A673 (cell line): ENCODE data around the gene NINJ2. TPM values are rescaled to one million over a fixed set of nuclear protein-coding genes. Genes with fewer than 3 reads are reported as not detected.

Experiments used
- BruUV-seq: library from RNA; stranded (reverse); fragments of 400-500 nt; replicated peaks from 2 replicates; lab custom pipeline; 2021; lab: Mats Ljungman, UMichigan
- CTCF ChIA-PET: fragments of 300-600 bp; sonication (Branson Sonifier 250); formaldehyde crosslinking; loops from one replicate; lab custom pipeline; 2022; ENCODE audit warnings: antibody characterized with exemption; lab: Charles Lee
- POLR2A ChIA-PET: fragments of 300-600 bp; sonication (Branson Sonifier 250); formaldehyde crosslinking; loops from one replicate; lab custom pipeline; 2022; ENCODE audit warnings: antibody characterized with exemption; ENCODE audit not compliant: low non-redundant PET; lab: Charles Lee
- DNase-seq: peaks from one replicate; pipeline ENCODE4 v3.0.0-alpha.2; 2015; ENCODE audit warnings: low spot score
- H3K27ac ChIP-seq: fragments of 200-600 bp; sonication (generic); 2 replicates; pipeline ENCODE4 v1.5.1; 2016; ENCODE audit warnings: mixed run types, low read depth, mild to moderate bottlenecking, mixed read lengths, antibody characterized with exemption, low read length; ENCODE audit not compliant: poor library complexity, severe bottlenecking
- H3K27me3 ChIP-seq: fragments of 200-600 bp; sonication (generic); replicated peaks from 2 replicates; pipeline ENCODE4 v1.6.1; 2017; ENCODE audit warnings: mixed run types, low read depth, mild to moderate bottlenecking, mixed read lengths, antibody characterized with exemption, low read length; ENCODE audit not compliant: insufficient read depth, poor library complexity
- H3K36me3 ChIP-seq: fragments of 200-600 bp; sonication (generic); 2 replicates; pipeline ENCODE4 v1.6.1; 2016; ENCODE audit warnings: mixed run types, mild to moderate bottlenecking, mixed read lengths, antibody characterized with exemption, low read length; ENCODE audit not compliant: insufficient read depth, poor library complexity, severe bottlenecking
- H3K4me1 ChIP-seq: fragments of 200-600 bp; sonication (generic); 2 replicates; pipeline ENCODE4 v1.6.1; 2017; ENCODE audit warnings: mixed run types, mild to moderate bottlenecking, mixed read lengths, antibody characterized with exemption, low read length; ENCODE audit not compliant: insufficient read depth, poor library complexity, severe bottlenecking
- H3K4me3 ChIP-seq: fragments of 200-600 bp; sonication (generic); 2 replicates; pipeline ENCODE4 v1.5.1; 2016; ENCODE audit warnings: low read depth, mixed run types, mild to moderate bottlenecking, mixed read lengths, low read length; ENCODE audit not compliant: poor library complexity, severe bottlenecking
- H3K9me3 ChIP-seq: fragments of 200-600 bp; sonication (generic); 2 replicates; pipeline ENCODE4 v1.6.1; 2016; ENCODE audit warnings: mixed run types, low read depth, mild to moderate bottlenecking, mixed read lengths, antibody characterized with exemption, low read length; ENCODE audit not compliant: poor library complexity, severe bottlenecking
- EZH2 ChIP-seq: fragments of 200-600 bp; sonication (generic); IDR thresholded peaks from 2 replicates; pipeline ENCODE4 v1.6.1; 2017; ENCODE audit warnings: borderline replicate concordance, low read depth, mild to moderate bottlenecking, mixed read lengths, antibody characterized with exemption, low read length; ENCODE audit not compliant: poor library complexity, severe bottlenecking
- intact Hi-C: fragments of 100-400 bp; cut with micrococcal nuclease; formaldehyde crosslinking; loops from one replicate; pipeline ENCODE4 v1.10.0; 2022; ENCODE audit not compliant: unreplicated experiment
- total RNA-seq: library from RNA; stranded (reverse); gene quantifications from 2 replicates; pipeline ENCODE4 v1.2.3, GENCODE V29; 2021
- TF ChIP-seq, protein P1 (sequence below): fragments of 300-800, 200-600 bp; sonication (generic); conservative IDR thresholded peaks from 2 replicates; pipeline ENCODE4 v1.5.1; 2017; ENCODE audit warnings: low read depth, mild to moderate bottlenecking, antibody characterized with exemption, low read length, moderate library complexity, mixed read lengths

The NINJ2 gene
- total RNA-seq, 1 experiment from 2014 or later: not detected

DNA sequence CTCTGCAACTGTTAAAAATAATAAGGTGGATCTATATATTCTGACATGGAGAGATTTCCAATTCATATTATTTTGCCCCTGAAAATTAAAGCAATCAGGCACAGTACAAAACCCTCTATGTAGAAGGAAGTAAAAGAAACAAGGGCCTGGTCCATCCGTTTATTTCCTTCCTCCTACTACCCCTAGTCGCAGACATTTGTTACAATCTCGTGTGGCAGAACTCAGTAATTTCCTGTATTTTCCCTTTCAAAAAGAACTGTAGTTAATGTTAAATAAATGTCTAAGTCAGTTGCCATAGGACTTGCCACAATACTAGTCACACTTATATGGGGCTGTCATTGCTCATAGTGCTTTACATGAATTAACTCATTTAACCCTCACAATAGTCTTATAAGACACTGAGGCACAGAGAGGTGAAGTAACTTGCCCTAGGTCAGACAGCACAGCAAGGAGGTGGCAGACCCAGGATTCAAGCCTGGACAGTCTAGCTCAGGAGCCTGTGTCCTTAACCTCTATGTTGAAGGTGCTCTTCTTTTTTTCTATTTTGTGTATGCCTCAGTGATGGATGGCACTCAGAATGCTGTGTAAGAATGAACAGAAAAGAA lies 24.2 kb downstream of the NINJ2 start:
- TF ChIP-seq EZH2: no peak
- TF ChIP-seq, protein P1, sequence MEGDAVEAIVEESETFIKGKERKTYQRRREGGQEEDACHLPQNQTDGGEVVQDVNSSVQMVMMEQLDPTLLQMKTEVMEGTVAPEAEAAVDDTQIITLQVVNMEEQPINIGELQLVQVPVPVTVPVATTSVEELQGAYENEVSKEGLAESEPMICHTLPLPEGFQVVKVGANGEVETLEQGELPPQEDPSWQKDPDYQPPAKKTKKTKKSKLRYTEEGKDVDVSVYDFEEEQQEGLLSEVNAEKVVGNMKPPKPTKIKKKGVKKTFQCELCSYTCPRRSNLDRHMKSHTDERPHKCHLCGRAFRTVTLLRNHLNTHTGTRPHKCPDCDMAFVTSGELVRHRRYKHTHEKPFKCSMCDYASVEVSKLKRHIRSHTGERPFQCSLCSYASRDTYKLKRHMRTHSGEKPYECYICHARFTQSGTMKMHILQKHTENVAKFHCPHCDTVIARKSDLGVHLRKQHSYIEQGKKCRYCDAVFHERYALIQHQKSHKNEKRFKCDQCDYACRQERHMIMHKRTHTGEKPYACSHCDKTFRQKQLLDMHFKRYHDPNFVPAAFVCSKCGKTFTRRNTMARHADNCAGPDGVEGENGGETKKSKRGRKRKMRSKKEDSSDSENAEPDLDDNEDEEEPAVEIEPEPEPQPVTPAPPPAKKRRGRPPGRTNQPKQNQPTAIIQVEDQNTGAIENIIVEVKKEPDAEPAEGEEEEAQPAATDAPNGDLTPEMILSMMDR: no peak
- Histone ChIP-seq H3K27me3 (no peaks in the 10 kb centered on the region), H3K4me3 (no peak overlapping the region), H3K9me3 (no peaks in the 10 kb centered on the region), H3K4me1 (no peaks in the 10 kb centered on the region), H3K36me3 (no peaks in the 10 kb centered on the region), H3K27ac (no peak overlapping the region)
- ChIA-PET POLR2A (no interaction called here), CTCF (no interaction called here)
- intact Hi-C loops: no loop called here
- BruUV-seq: no TSS peak
- DNase-seq: no peak

DNA sequence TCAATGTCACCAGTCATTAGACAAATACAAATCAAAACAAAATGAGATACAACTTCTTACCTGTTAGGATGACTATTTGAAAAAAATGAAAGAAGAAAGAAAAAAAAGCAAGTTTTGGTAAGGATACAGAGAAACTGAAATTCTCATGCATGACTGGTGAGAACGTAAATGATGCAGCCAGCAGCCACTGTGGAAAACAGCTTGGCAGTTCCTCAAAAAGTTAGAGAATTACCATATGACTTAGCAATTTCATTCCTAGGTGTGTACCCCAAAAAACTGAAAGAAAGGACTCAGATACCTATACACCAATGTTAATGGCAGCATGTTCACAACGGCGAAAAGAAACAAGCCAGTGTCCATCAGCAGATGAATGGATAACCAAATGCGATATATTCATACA lies 26.6 kb downstream of the NINJ2 start:
- BruUV-seq: no TSS peak
- Histone ChIP-seq H3K9me3 (no peaks in the 10 kb centered on the region), H3K27ac (no peak overlapping the region), H3K4me3 (no peak overlapping the region), H3K36me3 (no peaks in the 10 kb centered on the region), H3K4me1 (no peaks in the 10 kb centered on the region), H3K27me3 (no peaks in the 10 kb centered on the region)
- ChIA-PET POLR2A (no interaction called here), CTCF (no interaction called here)
- DNase-seq: no peak
- TF ChIP-seq, protein P1: no peak
- TF ChIP-seq EZH2: no peak
- intact Hi-C loops: no loop called here

DNA sequence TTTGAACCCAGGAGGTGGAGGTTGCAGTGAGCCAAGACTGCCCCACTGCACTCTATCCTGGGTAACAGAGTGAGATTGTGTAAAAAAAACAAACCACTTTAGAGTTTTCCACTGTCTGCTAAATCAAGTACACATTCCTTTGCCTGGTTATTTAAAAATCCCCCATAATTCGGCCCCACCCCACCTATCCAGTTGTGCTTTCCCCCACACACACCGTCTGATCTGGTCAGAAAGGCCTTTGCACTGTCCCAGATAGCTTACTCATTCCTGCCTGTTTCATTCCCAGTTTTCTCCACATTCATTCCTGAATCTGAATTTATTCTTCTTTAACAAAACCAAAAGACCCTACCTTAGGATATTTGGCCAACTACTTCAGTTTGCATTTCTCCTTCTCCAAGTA lies 29.5 kb downstream of the NINJ2 start:
- POLR2A ChIA-PET: no interaction called here
- DNase-seq: no peak
- H3K4me1 ChIP-seq: no peaks in the 10 kb centered on the region
- intact Hi-C loops: no loop called here
- no peak overlapping the region for H3K4me3 ChIP-seq
- no peak overlapping the region for H3K27ac ChIP-seq
- TF ChIP-seq EZH2: no peak
- TF ChIP-seq, protein P1: no peak
- no peaks in the 10 kb centered on the region for H3K27me3 ChIP-seq
- CTCF ChIA-PET: no interaction called here
- H3K36me3 ChIP-seq: no peaks in the 10 kb centered on the region
- no peaks in the 10 kb centered on the region for H3K9me3 ChIP-seq
- no TSS peak for BruUV-seq
